HEK293T (cell line): ENCODE results near the gene TRIM31.

Source experiments
- BHLHE40 ChIP-seq: fragments of 450-650 bp; IDR thresholded peaks from 2 replicates; pipeline ENCODE4 v1.6.1; 2016; ENCODE audit warnings: mild to moderate bottlenecking, moderate library complexity, borderline replicate concordance
- FOXM1 ChIP-seq: fragments of 450-650 bp; IDR thresholded peaks from 2 replicates; pipeline ENCODE4 v1.6.1; 2017; ENCODE audit warnings: mild to moderate bottlenecking, borderline replicate concordance
- LEF1 ChIP-seq: fragments of 450-650 bp; IDR thresholded peaks from 2 replicates; pipeline ENCODE4 v1.6.1; 2017; ENCODE audit warnings: mild to moderate bottlenecking, borderline replicate concordance

DNA sequence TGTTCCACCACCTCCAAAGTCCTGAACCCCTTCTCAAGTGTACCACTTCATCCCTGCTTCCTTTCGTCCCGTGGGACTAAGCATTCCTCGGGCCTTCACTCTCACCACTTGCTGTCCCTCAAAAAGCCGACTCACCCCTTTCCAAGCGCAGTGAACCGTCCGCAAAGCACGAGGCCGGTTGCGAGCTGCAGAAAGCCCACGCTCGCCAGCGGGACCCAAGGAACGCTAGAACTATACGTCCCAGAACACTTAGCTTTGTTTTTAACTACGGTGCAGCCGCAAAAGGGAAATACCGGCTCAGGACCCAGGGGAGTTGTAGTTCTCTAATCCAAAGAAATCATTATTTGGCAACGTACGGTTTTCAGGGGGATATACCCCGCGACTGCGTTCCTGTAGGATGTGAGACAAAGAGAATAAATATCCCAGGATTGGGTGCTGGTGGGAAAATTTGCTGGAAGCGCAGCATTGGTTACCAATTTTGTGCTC lies 52.2 kb downstream of the TRIM31 start:
- TF ChIP-seq LEF1 (no peak), FOXM1 (no peak), BHLHE40 (no peak)
